WERI-Rb-1 (cell line): Measurements from ENCODE around the gene GALK2.

Experiments used
- DNase-seq: peaks from one replicate; pipeline ENCODE4 v3.0.0-alpha.2; 2020
- H3K27ac ChIP-seq: fragments of 250-450 bp; sonication (Bioruptor Pico); 2 replicates; pipeline ENCODE4 v1.5.1; 2020; ENCODE audit warnings: mild to moderate bottlenecking, moderate library complexity
- H3K27me3 ChIP-seq: fragments of 250-450 bp; sonication (Bioruptor Pico); 2 replicates; pipeline ENCODE4 v1.5.1; 2021; ENCODE audit warnings: mild to moderate bottlenecking, low read depth, moderate library complexity; ENCODE audit not compliant: insufficient read depth, severe bottlenecking
- H3K36me3 ChIP-seq: fragments of 250-450 bp; sonication (Bioruptor Pico); 2 replicates; pipeline ENCODE4 v1.5.1; 2020; ENCODE audit warnings: mild to moderate bottlenecking, moderate library complexity
- H3K4me3 ChIP-seq: 2 replicates; pipeline ENCODE4 v1.5.1; 2011; ENCODE audit warnings: low read depth, mild to moderate bottlenecking, control low read depth, low read length
- H3K9me3 ChIP-seq: fragments of 250-450 bp; sonication (Bioruptor Pico); 2 replicates; pipeline ENCODE4 v1.5.1; 2021; ENCODE audit warnings: mild to moderate bottlenecking, moderate library complexity; ENCODE audit not compliant: severe bottlenecking
- CTCF ChIP-seq: IDR thresholded peaks from 2 replicates; pipeline ENCODE4 v1.5.1; 2011; ENCODE audit warnings: low read depth, mild to moderate bottlenecking, control low read depth, inconsistent platforms, low read length

Gene GALK2

GRCh38 chr15:49300856-49301255, 130.8 kb downstream of the GALK2 start:
- Histone ChIP-seq H3K36me3 (peaks cover 6% of the 10 kb centered on the region; the same call in 1 of the 2 replicates), H3K27ac (no peak overlapping the region), H3K9me3 (no peaks in the 10 kb centered on the region), H3K27me3 (no peaks in the 10 kb centered on the region), H3K4me3 (no peak overlapping the region)
- TF ChIP-seq CTCF = no peak
- DNase-seq = no peak

- no peak overlapping the region for H3K27ac ChIP-seq
- no peak for TF ChIP-seq CTCF
- no peak for DNase-seq
Observed at GRCh38 chr15:49301562-49301961, 131.5 kb downstream of the GALK2 start.

GRCh38 chr15:49303003-49303402, 133.0 kb downstream of the GALK2 start:
- no peak overlapping the region for H3K27ac ChIP-seq
- TF ChIP-seq CTCF = no peak
- no peaks in the 10 kb centered on the region for H3K27me3 ChIP-seq
- H3K4me3 ChIP-seq = no peak overlapping the region
- no peaks in the 10 kb centered on the region for H3K9me3 ChIP-seq
- peaks cover 6% of the 10 kb centered on the region; the same call in 1 of the 2 replicates for H3K36me3 ChIP-seq
- DNase-seq = no peak

More at GRCh38 chr15:49301562-49301961, 131.5 kb downstream of the GALK2 start:
- Histone ChIP-seq H3K27me3 (no peaks in the 10 kb centered on the region), H3K9me3 (no peaks in the 10 kb centered on the region), H3K4me3 (no peak overlapping the region), H3K36me3 (peaks cover 6% of the 10 kb centered on the region; the same call in 1 of the 2 replicates)

- Histone ChIP-seq H3K27ac (no peak overlapping the region), H3K9me3 (no peaks in the 10 kb centered on the region), H3K27me3 (no peaks in the 10 kb centered on the region), H3K4me3 (no peak overlapping the region), H3K36me3 (peaks cover 6% of the 10 kb centered on the region; the same call in 1 of the 2 replicates)
- no peak for DNase-seq
- no peak for TF ChIP-seq CTCF
Observed at GRCh38 chr15:49306551-49306950, 136.5 kb downstream of the GALK2 start.

- H3K36me3 ChIP-seq = peaks cover 6% of the 10 kb centered on the region; the same call in 1 of the 2 replicates
- TF ChIP-seq CTCF = no peak
- no peak overlapping the region for H3K4me3 ChIP-seq
- H3K27me3 ChIP-seq = no peaks in the 10 kb centered on the region
- no peak overlapping the region for H3K27ac ChIP-seq
- no peaks in the 10 kb centered on the region for H3K9me3 ChIP-seq
- no peak for DNase-seq
Observed at GRCh38 chr15:49308686-49309085, 138.6 kb downstream of the GALK2 start.

GRCh38 chr15:49309889-49310288, 139.8 kb downstream of the GALK2 start:
- Histone ChIP-seq H3K27ac (no peak overlapping the region), H3K27me3 (no peaks in the 10 kb centered on the region), H3K4me3 (no peak overlapping the region), H3K36me3 (no peaks in the 10 kb centered on the region), H3K9me3 (no peaks in the 10 kb centered on the region)
- DNase-seq = no peak
- no peak for TF ChIP-seq CTCF
